GM21576 (cell line): ENCODE data around the gene EPO.
A peak's percentile ranks its signal among the peaks of the same experiment; 100 is the strongest.

Experiments used
- ATAC-seq: cut with Tn5 transposase; IDR thresholded peaks from one replicate; pipeline ENCODE4 v1.9.1; 2021; ENCODE audit warnings: mild to moderate bottlenecking, moderate library complexity; ENCODE audit not compliant: unreplicated experiment

EPO gene

GRCh38 chr7:100720279-100720670 lies at the start of gene EPO:
TSS of gene EPO (plus strand) at chr7:100720468. CDS start at chr7:100720981, 513 bp downstream.
- ATAC-seq, result no peak

GRCh38 chr7:100671353-100672327 lies 48.6 kb upstream of the EPO start:
- ATAC-seq, result no peak

- ATAC-seq, result peak; percentile 54
Measured at GRCh38 chr7:100673302-100673941, 46.8 kb upstream of the EPO start, which contains the start of gene GNB2. TSS of gene GNB2 (plus strand) at chr7:100673740. CDS start at chr7:100676266, 2,526 bp downstream.

GRCh38 chr7:100673942-100674410 lies 46.3 kb upstream of the EPO start:
- no peak for ATAC-seq

- no peak for ATAC-seq
Measured at GRCh38 chr7:100674411-100675104, 45.7 kb upstream of the EPO start.

- no peak for ATAC-seq
Measured at GRCh38 chr7:100675105-100675451, 45.2 kb upstream of the EPO start.

GRCh38 chr7:100675581-100676350 lies 44.5 kb upstream of the EPO start:
- peak; percentile 36 for ATAC-seq

- no peak for ATAC-seq
Measured at GRCh38 chr7:100676501-100677306, 43.6 kb upstream of the EPO start.

- ATAC-seq, result no peak
Measured at GRCh38 chr7:100677308-100678267, 42.7 kb upstream of the EPO start.

- no peak for ATAC-seq
Measured at GRCh38 chr7:100678291-100678984, 41.8 kb upstream of the EPO start.

GRCh38 chr7:100679129-100679926 lies 40.9 kb upstream of the EPO start:
- ATAC-seq, result no peak

- ATAC-seq, result no peak
Measured at GRCh38 chr7:100679927-100680575, 40.2 kb upstream of the EPO start.

GRCh38 chr7:100680576-100681271 lies 39.5 kb upstream of the EPO start:
- no peak for ATAC-seq

GRCh38 chr7:100681491-100682227 lies 38.6 kb upstream of the EPO start:
- ATAC-seq, result no peak

GRCh38 chr7:100682228-100682741 lies 38.0 kb upstream of the EPO start:
- ATAC-seq, result no peak
